Measurements from ENCODE around the gene RABGAP1L. TPM values are rescaled to one million over a fixed set of nuclear protein-coding genes. Genes with fewer than 3 reads are reported as not detected.

Gene RABGAP1L
- polyA plus RNA-seq, 3 donors = 35.2 to 75.3 (median 63.3) TPM

DNA sequence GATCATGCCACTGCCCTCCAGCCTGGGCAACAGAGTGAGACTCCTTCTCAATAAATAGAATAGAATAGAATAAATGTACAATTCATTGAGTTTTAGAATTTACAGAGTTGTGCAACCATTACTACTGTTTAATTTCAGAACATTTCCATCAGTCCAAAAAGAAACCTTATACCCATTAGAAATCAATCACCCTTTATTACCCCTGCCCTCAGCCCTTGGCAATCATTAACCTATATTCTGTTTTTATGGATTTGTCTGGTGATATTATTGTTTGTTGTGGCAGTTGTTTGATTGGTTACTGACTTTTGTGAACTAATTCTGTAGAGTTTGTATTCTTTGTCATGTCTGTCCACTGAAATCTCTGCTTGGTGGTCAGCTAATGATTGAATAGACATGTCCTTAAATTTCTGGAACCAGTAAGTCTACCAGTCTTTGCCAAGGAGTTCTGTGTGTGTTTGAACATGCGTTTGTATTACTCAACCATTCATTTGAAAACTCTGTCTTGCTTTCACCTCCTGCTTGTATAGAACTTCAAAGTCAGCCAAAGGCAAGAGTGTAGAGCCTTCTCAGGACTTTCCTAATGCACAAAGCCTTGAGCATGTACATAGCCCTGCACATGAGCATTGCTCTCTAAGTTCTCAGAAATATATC lies 497.2 kb downstream of the RABGAP1L start:
- Histone ChIP-seq H3K4me2 (replicated peaks; ENCODE audit: extremely low read depth, low read length, poor library complexity, severe bottlenecking) (no peak overlapping the region), H3K9ac (ENCODE audit: insufficient read depth, low read length, poor library complexity, severe bottlenecking) (no peak overlapping the region), H3K27ac (ENCODE audit: low read depth in 1 of 2, low read length in 2 of 2) (no peak overlapping the region), H3K9me3 (replicated peaks in 1 of 2; ENCODE audit: control insufficient read depth in 1 of 2, insufficient read depth in 1 of 2, low read length in 2 of 2) (peaks cover 0 to 6% of the 10 kb centered on the region in 2 donors), H4K20me1 (ENCODE audit: insufficient read depth, low read length) (no peaks in the 10 kb centered on the region), H3K27me3 (ENCODE audit: control insufficient read depth in 2 of 2, insufficient read depth in 2 of 2, low read length in 2 of 2) (no peaks in the 10 kb centered on the region), H3K36me3 (replicated peaks in 1 of 2; ENCODE audit: control insufficient read depth in 1 of 2, insufficient read depth in 2 of 2, low read length in 2 of 2) (no peaks in the 10 kb centered on the region), H2AFZ (ENCODE audit: insufficient read depth, low read depth, low read length, poor library complexity, severe bottlenecking) (no peak overlapping the region), H3K4me3 (replicated peaks in 1 of 3; ENCODE audit: low read depth in 2 of 3, low read length in 3 of 3) (no peak overlapping the region), H3K79me2 (ENCODE audit: insufficient read depth, low read length) (no peaks in the 10 kb centered on the region), H3K4me1 (ENCODE audit: control insufficient read depth in 1 of 2, insufficient read depth in 2 of 2, low read length in 2 of 2) (no peaks in the 10 kb centered on the region)
- Mint-ChIP-seq H3K4me3 (no peak overlapping the region), H3K27ac (no peak overlapping the region), H3K9me3 (peaks cover 4 to 12% (median 7%) of the 10 kb centered on the region in 7 donors), H3K27me3 (ENCODE audit: low read depth in 3 of 3) (peaks cover 0 to 3% (median 0%) of the 10 kb centered on the region in 3 donors), H3K36me3 (no peaks in the 10 kb centered on the region), H3K4me1 (no peaks in the 10 kb centered on the region)
- TF ChIP-seq, protein P1, sequence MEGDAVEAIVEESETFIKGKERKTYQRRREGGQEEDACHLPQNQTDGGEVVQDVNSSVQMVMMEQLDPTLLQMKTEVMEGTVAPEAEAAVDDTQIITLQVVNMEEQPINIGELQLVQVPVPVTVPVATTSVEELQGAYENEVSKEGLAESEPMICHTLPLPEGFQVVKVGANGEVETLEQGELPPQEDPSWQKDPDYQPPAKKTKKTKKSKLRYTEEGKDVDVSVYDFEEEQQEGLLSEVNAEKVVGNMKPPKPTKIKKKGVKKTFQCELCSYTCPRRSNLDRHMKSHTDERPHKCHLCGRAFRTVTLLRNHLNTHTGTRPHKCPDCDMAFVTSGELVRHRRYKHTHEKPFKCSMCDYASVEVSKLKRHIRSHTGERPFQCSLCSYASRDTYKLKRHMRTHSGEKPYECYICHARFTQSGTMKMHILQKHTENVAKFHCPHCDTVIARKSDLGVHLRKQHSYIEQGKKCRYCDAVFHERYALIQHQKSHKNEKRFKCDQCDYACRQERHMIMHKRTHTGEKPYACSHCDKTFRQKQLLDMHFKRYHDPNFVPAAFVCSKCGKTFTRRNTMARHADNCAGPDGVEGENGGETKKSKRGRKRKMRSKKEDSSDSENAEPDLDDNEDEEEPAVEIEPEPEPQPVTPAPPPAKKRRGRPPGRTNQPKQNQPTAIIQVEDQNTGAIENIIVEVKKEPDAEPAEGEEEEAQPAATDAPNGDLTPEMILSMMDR (IDR thresholded peaks at IDR 0.05) = no peak
- DNase-seq = no peak
- no CpG with 5 or more reads among the region's 1 CpG for WGBS (ENCODE audit: insufficient coverage)
- intact Hi-C loops (cut with micrococcal nuclease) = no loop called here

DNA sequence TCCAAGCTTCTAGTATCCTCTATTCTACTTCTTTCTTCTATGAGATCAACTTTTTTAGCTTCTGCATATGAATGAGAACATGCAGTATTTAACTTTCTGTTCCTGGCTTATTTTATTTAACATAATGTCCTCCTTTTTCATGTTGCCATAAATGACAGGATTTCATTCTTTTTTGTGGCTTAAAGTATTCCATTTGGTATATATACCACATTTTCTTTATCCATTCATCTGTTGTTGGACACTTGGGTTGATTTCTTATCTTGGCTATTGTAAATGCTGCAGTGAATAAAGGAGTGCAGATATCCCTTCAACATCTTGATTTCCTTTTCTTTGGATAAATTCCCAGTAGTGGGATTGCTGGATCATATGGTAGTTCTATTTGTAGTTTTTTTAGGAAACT lies 498.1 kb downstream of the RABGAP1L start:
- no peak overlapping the region for H2AFZ ChIP-seq (ENCODE audit: insufficient read depth, low read depth, low read length, poor library complexity, severe bottlenecking)
- H3K9me3 ChIP-seq (replicated peaks in 1 of 2; ENCODE audit: control insufficient read depth in 1 of 2, insufficient read depth in 1 of 2, low read length in 2 of 2) = peaks cover 0 to 2% of the 10 kb centered on the region in 2 donors
- H3K4me3 Mint-ChIP-seq = no peak overlapping the region
- H3K4me1 ChIP-seq (ENCODE audit: control insufficient read depth in 1 of 2, insufficient read depth in 2 of 2, low read length in 2 of 2) = no peaks in the 10 kb centered on the region
- H3K36me3 ChIP-seq (replicated peaks in 1 of 2; ENCODE audit: control insufficient read depth in 1 of 2, insufficient read depth in 2 of 2, low read length in 2 of 2) = no peaks in the 10 kb centered on the region
- H3K79me2 ChIP-seq (ENCODE audit: insufficient read depth, low read length) = no peaks in the 10 kb centered on the region
- no peak overlapping the region for H3K4me2 ChIP-seq (replicated peaks; ENCODE audit: extremely low read depth, low read length, poor library complexity, severe bottlenecking)
- TF ChIP-seq, protein P1 (IDR thresholded peaks at IDR 0.05) = no peak
- H3K27ac Mint-ChIP-seq = no peak overlapping the region
- H3K27me3 Mint-ChIP-seq (ENCODE audit: low read depth in 3 of 3) = peaks cover 0 to 3% (median 0%) of the 10 kb centered on the region in 3 donors
- no peaks in the 10 kb centered on the region for H3K4me1 Mint-ChIP-seq
- H3K27me3 ChIP-seq (ENCODE audit: control insufficient read depth in 2 of 2, insufficient read depth in 2 of 2, low read length in 2 of 2) = no peaks in the 10 kb centered on the region
- H4K20me1 ChIP-seq (ENCODE audit: insufficient read depth, low read length) = no peaks in the 10 kb centered on the region
- peaks cover 0 to 6% (median 2%) of the 10 kb centered on the region in 7 donors for H3K9me3 Mint-ChIP-seq
- intact Hi-C loops (cut with micrococcal nuclease) = no loop called here
- no peaks in the 10 kb centered on the region for H3K36me3 Mint-ChIP-seq
- H3K9ac ChIP-seq (ENCODE audit: insufficient read depth, low read length, poor library complexity, severe bottlenecking) = no peak overlapping the region
- H3K4me3 ChIP-seq (replicated peaks in 1 of 3; ENCODE audit: low read depth in 2 of 3, low read length in 3 of 3) = no peak overlapping the region
- no peak for DNase-seq
- H3K27ac ChIP-seq (ENCODE audit: low read depth in 1 of 2, low read length in 2 of 2) = no peak overlapping the region

All from CD14-positive monocyte (primary cell).